Right ventricle myocardium superior (tissue), 1 donor: Measurements from ENCODE around the gene FRMD5. TPM values are rescaled to one million over a fixed set of nuclear protein-coding genes. Genes with fewer than 3 reads are reported as not detected.
"Not testable (repeated sequence)": the region's sequence is repeated elsewhere in the genome, so short reads cannot be mapped to it uniquely, and the experiment has no call there.

Experiments used
- ATAC-seq: fragments of 200-7000 bp; cut with Tn5 transposase; one replicate; pipeline ENCODE4 v1.9.1; 2020; ENCODE audit warnings: mild to moderate bottlenecking; ENCODE audit not compliant: poor library complexity
- DNase-seq: peaks from one replicate; pipeline ENCODE4 v3.0.0-alpha.2; 2020
- intact Hi-C: fragments of 100-400 bp; cut with DNase I; formaldehyde crosslinking; loops from one replicate; pipeline ENCODE4 v1.11.2; 2022
- total RNA-seq: library from RNA; stranded (reverse); fragmentation: NEBNext Ultra II Directional; extraction: Animal tissue kit (Norgen Biotek cat#: 25700); gene quantifications from one replicate; pipeline ENCODE4 v1.2.1, GENCODE V29; 2021
- donor health status: DM: no; HTN: yes; CAD: no; lungs with severe emphysema.

The FRMD5 gene
- total RNA-seq, 1 donor from 2014 or later: 44.0 TPM

DNA sequence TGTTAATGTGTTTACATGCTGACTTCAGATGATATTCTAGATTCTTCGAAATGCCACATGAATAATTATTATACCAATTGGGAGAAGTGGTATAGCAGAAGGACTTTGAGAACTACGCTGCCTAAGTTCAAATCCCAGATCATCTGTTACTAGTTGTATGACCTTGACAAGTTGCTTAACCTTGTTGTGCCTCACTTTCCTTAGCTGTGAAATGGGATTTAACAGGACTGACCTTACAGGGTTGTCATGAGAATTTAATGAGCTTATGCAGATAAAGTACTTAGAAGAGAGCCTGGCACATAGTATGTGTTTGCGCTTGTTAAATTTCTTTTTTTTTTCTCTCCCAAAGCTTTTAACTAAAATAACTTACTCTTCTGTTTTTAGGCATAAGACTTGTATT, 343.8 kb downstream of the FRMD5 start:
- no peak for ATAC-seq
- intact Hi-C loops: no loop called here

DNA sequence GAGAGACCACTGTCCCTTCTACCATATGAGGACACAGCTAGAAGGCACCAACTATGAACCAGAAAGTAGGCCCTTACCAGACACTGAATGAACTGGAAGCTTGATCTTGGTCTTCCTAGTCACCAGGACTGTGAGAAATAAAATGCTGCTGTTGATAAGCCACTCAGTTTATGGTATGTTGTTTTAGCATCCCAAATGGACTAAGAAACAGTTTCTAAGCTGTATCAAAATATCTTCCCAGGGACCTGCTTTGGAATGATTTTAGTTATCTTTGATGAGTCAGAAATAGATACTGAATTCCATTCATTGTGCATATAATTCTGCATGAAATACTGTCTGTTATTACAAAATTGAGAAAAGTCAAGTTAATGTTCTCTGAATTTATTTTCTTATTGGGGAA, 349.6 kb downstream of the FRMD5 start:
- no peak for DNase-seq
- ATAC-seq: no peak
- intact Hi-C loops: no loop called here

More for the DNA sequence above, 343.8 kb downstream of the FRMD5 start:
- DNase-seq: no peak

DNA sequence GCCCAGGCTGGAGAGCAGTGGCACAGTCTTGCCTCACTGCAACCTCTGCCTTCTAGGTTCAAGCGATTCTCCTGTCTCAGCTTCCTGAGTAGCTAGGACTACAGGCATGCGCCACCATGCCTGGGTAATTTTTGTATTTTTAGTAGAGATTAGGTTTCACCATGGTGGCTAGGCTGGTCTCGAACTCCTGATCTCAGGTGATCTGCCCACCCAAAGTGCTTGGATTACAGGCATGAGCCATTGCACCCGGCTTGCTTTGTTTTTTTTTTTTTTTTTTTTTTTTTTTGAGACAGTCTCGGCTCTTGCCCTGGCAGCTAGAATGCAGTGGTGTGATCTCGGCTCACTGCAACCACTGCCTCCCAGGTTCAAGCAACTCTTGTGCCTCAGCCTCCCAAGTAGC, 362.6 kb downstream of the FRMD5 start:
- DNase-seq, ATAC-seq, intact Hi-C loops: not testable (repeated sequence)

GRCh38 chr15:43831519-43832052, 363.5 kb downstream of the FRMD5 start:
- ATAC-seq, intact Hi-C loops, DNase-seq: not testable (repeated sequence)

- intact Hi-C loops, ATAC-seq, DNase-seq: not testable (repeated sequence)
Measured at GRCh38 chr15:43830691-43831275, 364.3 kb downstream of the FRMD5 start.

DNA sequence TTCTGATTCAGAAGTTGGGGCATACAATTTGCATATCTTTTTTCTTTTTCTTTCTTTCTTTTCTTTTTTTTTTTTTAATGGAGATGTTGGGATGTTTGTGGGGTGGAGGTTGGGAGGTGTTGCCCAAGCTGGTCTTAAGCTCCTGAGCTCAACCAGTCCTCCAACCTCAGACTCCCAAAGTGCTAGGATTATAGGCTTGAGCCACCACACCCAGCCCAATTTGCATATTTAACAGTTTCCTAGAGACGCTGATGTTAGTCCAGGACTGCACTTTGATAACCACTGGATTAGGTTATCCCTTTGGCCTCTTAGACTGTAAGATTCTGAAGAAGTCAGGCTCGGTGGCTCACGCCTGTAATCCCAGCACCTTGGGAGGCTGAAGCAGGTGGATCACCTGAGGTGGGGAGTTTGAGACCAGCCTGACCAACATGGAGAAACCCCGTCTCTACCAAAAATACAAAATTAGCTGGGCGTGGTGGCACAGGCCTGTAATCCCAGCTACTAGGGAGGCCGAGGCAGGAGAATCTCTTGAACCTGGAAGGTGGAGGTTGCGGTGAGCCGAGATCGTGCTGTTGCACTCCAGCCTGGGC, 365.0 kb downstream of the FRMD5 start:
- intact Hi-C loops: not testable (repeated sequence)

GRCh38 chr15:43828061-43828657, 366.9 kb downstream of the FRMD5 start:
- DNase-seq (no peak), ATAC-seq (no peak)
- intact Hi-C loops: no loop called here

More for the DNA sequence above, 365.0 kb downstream of the FRMD5 start:
- ATAC-seq, DNase-seq: not testable (repeated sequence)

DNA sequence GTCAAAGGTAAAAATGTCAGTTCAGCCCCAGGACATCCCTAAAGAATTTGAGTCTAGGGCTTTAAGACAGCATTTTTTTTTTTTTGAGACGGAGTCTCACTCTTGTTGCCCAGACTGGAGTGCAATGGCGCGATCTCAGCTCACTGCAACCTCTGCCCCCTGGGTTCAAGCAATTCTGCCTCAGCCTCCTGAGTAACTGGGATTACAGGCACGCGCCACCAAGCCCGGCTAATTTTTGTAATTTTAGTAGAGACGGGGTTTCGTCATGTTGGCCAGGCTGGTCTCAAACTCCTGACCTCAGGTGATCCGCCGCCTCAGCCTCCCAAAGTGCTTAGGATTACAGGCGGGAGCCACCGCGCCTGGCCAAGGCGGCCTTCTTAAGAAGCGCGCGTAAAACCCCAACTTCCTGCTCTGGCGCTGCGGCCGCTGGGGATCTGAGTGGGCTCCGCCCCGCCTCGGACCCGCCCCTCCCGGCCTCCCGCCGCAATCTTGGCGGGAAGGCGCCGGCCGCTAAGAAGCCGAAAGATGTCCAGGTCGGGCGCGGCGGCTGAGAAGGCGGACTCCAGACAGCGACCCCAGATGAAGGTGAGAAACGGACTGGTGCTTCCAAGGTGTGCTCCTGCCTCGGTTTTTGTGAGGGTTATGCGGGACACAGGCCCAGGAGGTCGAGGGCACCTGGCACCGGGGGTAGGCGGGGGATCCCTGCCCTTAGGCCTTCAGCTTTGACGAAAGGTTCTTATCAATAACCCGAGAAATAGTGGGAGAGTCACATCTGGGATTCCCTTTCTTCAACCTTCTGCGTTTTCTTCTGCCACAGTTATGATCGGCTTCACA, 368.3 kb downstream of the FRMD5 start, which contains the start of gene WDR76:
Gene WDR76 (plus strand): TSS at position 495 of the 834 bp plus-strand sequence. CDS start 31 bp downstream, at position 526.
- intact Hi-C loops: no loop called here
- ATAC-seq (peak; percentile 87), DNase-seq (peak; percentile 91)

DNA sequence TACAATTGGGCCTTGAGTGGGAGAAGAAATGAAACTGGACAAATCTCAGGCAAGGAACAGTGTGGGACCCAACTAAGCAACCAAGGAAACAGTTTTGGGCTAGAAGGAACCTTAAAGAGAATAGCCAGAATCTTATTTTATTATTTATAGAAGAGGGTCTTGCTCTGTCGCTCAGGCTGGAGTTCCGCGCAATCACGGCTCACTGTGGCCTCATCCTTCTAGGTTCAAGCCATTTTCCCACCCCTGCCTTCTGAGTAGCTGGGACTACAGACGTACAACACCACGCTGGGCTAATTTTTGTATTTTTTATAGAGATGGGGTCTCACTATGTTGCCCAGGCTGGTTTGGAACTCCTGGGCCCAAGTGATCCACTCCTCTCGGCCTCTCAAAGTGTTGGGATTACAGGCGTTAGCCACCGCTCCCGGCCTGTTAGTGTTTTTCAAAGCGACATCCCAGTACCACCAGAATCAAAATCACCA, 369.0 kb downstream of the FRMD5 start:
- DNase-seq: no peak
- intact Hi-C loops: no loop called here
- no peak for ATAC-seq

- not testable (repeated sequence) for DNase-seq
Measured at GRCh38 chr15:43825305-43825704, 369.8 kb downstream of the FRMD5 start.

GRCh38 chr15:43824302-43825246, 370.5 kb downstream of the FRMD5 start, which contains the start of gene MFAP1:
MFAP1 (minus strand) TSS chr15:43824690; CDS start chr15:43824569, 121 bp downstream.
- intact Hi-C loops: no loop called here
- peak; percentile 96 for DNase-seq
- ATAC-seq: peak; percentile 97

More at GRCh38 chr15:43825305-43825704, 369.8 kb downstream of the FRMD5 start:
- ATAC-seq, intact Hi-C loops: not testable (repeated sequence)

DNA sequence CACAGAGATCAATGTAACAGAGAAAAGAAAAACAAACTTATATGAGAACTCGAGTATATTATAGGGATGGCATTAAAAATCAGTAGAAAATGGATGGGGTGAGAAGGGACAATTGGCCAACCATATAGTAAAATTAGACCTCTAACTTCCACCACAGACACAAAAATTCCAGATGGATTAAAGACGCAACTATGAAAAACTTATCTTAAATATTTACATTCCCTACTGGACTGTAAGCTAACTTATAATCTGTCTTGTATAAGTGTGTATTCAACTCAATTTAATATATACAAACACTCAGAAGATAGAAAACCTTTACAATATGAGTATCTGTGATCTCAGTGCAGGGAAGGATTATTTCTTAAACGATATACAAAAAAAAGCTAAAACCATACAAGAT, 373.6 kb downstream of the FRMD5 start:
- DNase-seq (no peak), ATAC-seq (no peak)
- intact Hi-C loops: no loop called here

Other genes starting within 250 kb of the FRMD5 start
- 25.7 TPM for gene GOLM2, start 93.4 kb upstream of the FRMD5 start, total RNA-seq
- 16.6 TPM for gene CTDSPL2, start 232.4 kb upstream of the FRMD5 start, total RNA-seq